Measurements from ENCODE around the gene ZNF780B. TPM values are rescaled to one million over a fixed set of nuclear protein-coding genes. Genes with fewer than 3 reads are reported as not detected.

The ZNF780B gene
- total and polyA plus RNA-seq, 2 of the 8 experiments (the other 6 are each of a cell fraction or from before 2014, with no cell fraction given), result 3.1 to 22.4 TPM

- Histone ChIP-seq H2BK15ac (ENCODE audit: low read length) (no peak overlapping the region), H3K23ac (ENCODE audit: insufficient read length) (no peak overlapping the region), H2AFZ (ENCODE audit: low read length) (no peak overlapping the region), H3K9ac (replicated peaks in 1 of 4; ENCODE audit: extremely low read depth in 1 of 4, low read depth in 3 of 4, low read length in 3 of 4) (no peak overlapping the region), H3K27me3 (replicated peaks in 1 of 4; ENCODE audit: control insufficient read depth in 3 of 4, extremely low read depth in 1 of 4, insufficient read depth in 3 of 4, low read length in 3 of 4) (peaks cover 0 to 1% (median 0%) of the 10 kb centered on the region in 4 experiments; a peak in 1 of 7 replicates), H3K79me1 (ENCODE audit: low read depth, low read length) (no peaks in the 10 kb centered on the region), H3K23me2 (ENCODE audit: low read depth, low read length) (no peaks in the 10 kb centered on the region), H2BK5ac (ENCODE audit: low read depth, low read length) (no peak overlapping the region), H3K4ac (replicated peaks; ENCODE audit: insufficient read length, low read depth, low read length) (no peak overlapping the region), H4K5ac (ENCODE audit: insufficient read length, low read depth, low read length) (no peak overlapping the region), H2BK20ac (ENCODE audit: low read length) (no peak overlapping the region), H3K36me3 (ENCODE audit: control insufficient read depth in 2 of 4, insufficient read depth in 4 of 4, low read length in 3 of 4) (no peaks in the 10 kb centered on the region; a peak in 1 of 8 replicates), H3K14ac (ENCODE audit: insufficient read length) (no peak overlapping the region), H4K8ac (ENCODE audit: extremely low read depth, insufficient read depth, low read length) (no peak overlapping the region), H3K27ac (ENCODE audit: low read depth, low read length) (no peak overlapping the region), H3K56ac (replicated peaks; ENCODE audit: insufficient read length, low read depth, low read length) (no peak overlapping the region), H4K91ac (replicated peaks; ENCODE audit: insufficient read length, low read length) (no peak overlapping the region), H2BK12ac (ENCODE audit: low read depth, low read length) (no peak overlapping the region), H2AK5ac (ENCODE audit: low read depth, low read length) (no peak overlapping the region), H4K20me1 (replicated peaks in 1 of 2; ENCODE audit: control insufficient read depth in 1 of 2, insufficient read depth in 2 of 2, low read length in 2 of 2) (no peaks in the 10 kb centered on the region), H3K4me2 (ENCODE audit: insufficient read depth in 1 of 2, low read depth in 2 of 2, low read length in 2 of 2) (no peak overlapping the region), H3K4me1 (replicated peaks in 1 of 4; ENCODE audit: control insufficient read depth in 3 of 4, insufficient read depth in 4 of 4, low read length in 3 of 4) (no peaks in the 10 kb centered on the region), H3K79me2 (ENCODE audit: control insufficient read depth in 1 of 2, insufficient read depth in 2 of 2, low read length in 2 of 2) (no peaks in the 10 kb centered on the region), H3K18ac (ENCODE audit: extremely low read depth, low read length) (no peak overlapping the region), H2BK120ac (replicated peaks; ENCODE audit: low read depth, low read length) (no peak overlapping the region), H3K9me3 (ENCODE audit: insufficient read depth in 2 of 2, low read depth in 1 of 2, low read length in 1 of 2) (peaks cover 66 to 71% of the 10 kb centered on the region in 2 experiments), H3K4me3 (ENCODE audit: extremely low read depth in 1 of 4, insufficient read depth in 2 of 4, low read depth in 3 of 4, low read length in 4 of 4) (no peak overlapping the region; a peak in 1 of 8 replicates)
- FAIRE-seq, result no peak
- WGBS, 2 experiments (ENCODE audit: extremely low coverage in 1 of 2, insufficient coverage in 1 of 2, insufficient read length in 1 of 2, insufficient replicate concordance in 2 of 2, low coverage in 1 of 2, low lambda C conversion rate in 2 of 2, missing lambda C conversion rate in 1 of 2), result 87% methylated on average over 4 of the region's 4 CpGs; no CpG with 5 or more reads in 1 of the 2 experiments
- no peak for DNase-seq (ENCODE audit: low read depth in 1 of 2, low spot score in 2 of 2)
- POLR2A ChIA-PET (ENCODE audit: partially characterized antibody), result interaction anchor here (1.4 kb wide), 1 partner anchor 29 kb away, joined by 3 read pairs; no protein-coding TSS in a partner anchor
- CTCF ChIA-PET (ENCODE audit: partially characterized antibody), result no interaction called here
- TF ChIP-seq TEAD4 (IDR thresholded peaks at IDR 0.05; ENCODE audit: low read depth, low read length), result no peak
- TF ChIP-seq HDAC2 (IDR thresholded peaks at IDR 0.05; ENCODE audit: borderline replicate concordance in 1 of 2, low read depth in 2 of 2, low read length in 2 of 2), result no peak
Observed at GRCh38 chr19:40025938-40026596, 30.0 kb downstream of the ZNF780B start.

Measured in H1 (cell line).